Gastrocnemius medialis (tissue), 4 donors: ENCODE measurements around the gene KRTAP4-1. TPM values are rescaled to one million over a fixed set of nuclear protein-coding genes. Genes with fewer than 3 reads are reported as not detected.
"Not testable (repeated sequence)": the region's sequence is repeated elsewhere in the genome, so short reads cannot be mapped to it uniquely, and the experiment has no call there.

Experiments
- ATAC-seq, 2 donors: fragments of 150-250 bp; one replicate each; pipeline ENCODE4 v1.9.1; 2016
- DNase-seq, 2 donors: peaks; one replicate each; pipeline ENCODE4 v3.0.0-alpha.2; 2019
- H3K27ac ChIP-seq, 4 donors: fragments of 200-600 bp; sonication (generic); 1 replicate in 1 of 4; 2 replicates in 3 of 4; pipeline ENCODE4 v1.5.1; 2016 to 2018; ENCODE audit warnings: mild to moderate bottlenecking in 2 of 4, moderate library complexity in 1 of 4
- H3K27me3 ChIP-seq, 3 donors: fragments of 200-600 bp; sonication (generic) in 2 of 3; 1 replicate in 1 of 3; 2 replicates in 2 of 3; pipeline versions ENCODE4 v1.5.1 to v1.6.0; 2016 to 2019; ENCODE audit warnings: mild to moderate bottlenecking in 1 of 3, moderate library complexity in 1 of 3
- H3K36me3 ChIP-seq, 2 donors: fragments of 200-600 bp; sonication (generic) in 1 of 2; one replicate each; pipeline ENCODE4 v1.5.1; 2017 to 2018
- H3K4me1 ChIP-seq, 2 donors: fragments of 200-600 bp; sonication (generic) in 1 of 2; one replicate each; pipeline ENCODE4 v1.5.1; 2016 to 2017; ENCODE audit warnings: mild to moderate bottlenecking in 2 of 2
- H3K4me3 ChIP-seq, 4 donors: fragments of 200-600 bp; sonication (generic) in 3 of 4; 1 replicate in 1 of 4; 2 replicates in 3 of 4; pipeline ENCODE4 v1.5.1; 2016 to 2019; ENCODE audit warnings: mild to moderate bottlenecking in 2 of 4
- H3K9me3 ChIP-seq, 3 donors: fragments of 200-600 bp; sonication (generic) in 2 of 3; 1 replicate in 1 of 3; 2 replicates in 2 of 3; pipeline ENCODE4 v1.5.1; 2016 to 2019
- POLR2A ChIP-seq, 2 donors: fragments of 450-650 bp; IDR thresholded peaks; one replicate each; pipeline ENCODE4 v1.6.1; 2017; ENCODE audit warnings: antibody characterized with exemption in 2 of 2, mild to moderate bottlenecking in 2 of 2, moderate library complexity in 2 of 2
- in situ Hi-C, 4 donors: fragments of 200-750 bp; cut with MboI; loops; one replicate each; pipeline versions ENCODE4 v1.15.0 to v1.8.0; 2017; ENCODE audit warnings: low sequenced_read_pairs in 4 of 4
- intact Hi-C: fragments of 100-400 bp; cut with DNase I; formaldehyde crosslinking; loops from one replicate; pipeline ENCODE4 v1.15.1; 2023; ENCODE audit warnings: low total_unique reads
- total RNA-seq, 4 donors: library from RNA; depleted of rRNA; stranded (reverse); fragments of >200 nt; gene quantifications; one replicate each; pipeline versions ENCODE4 v1.1.0 to v1.2.3, GENCODE V29; 2016
- TF ChIP-seq, protein P1 (sequence below), 5 experiments: fragments of 450-650 bp in 3 of 5; fragments of 200-600 bp in 2 of 5; sonication (generic) in 2 of 5; IDR thresholded peaks in 4 of 5; conservative IDR thresholded peaks in 1 of 5; 1 replicate in 4 of 5; 2 replicates in 1 of 5; pipeline ENCODE4 v1.5.1; 2016 to 2019; ENCODE audit warnings: antibody characterized with exemption in 5 of 5, mild to moderate bottlenecking in 3 of 5, moderate library complexity in 3 of 5

Gene KRTAP4-1
- not detected for total RNA-seq

DNA sequence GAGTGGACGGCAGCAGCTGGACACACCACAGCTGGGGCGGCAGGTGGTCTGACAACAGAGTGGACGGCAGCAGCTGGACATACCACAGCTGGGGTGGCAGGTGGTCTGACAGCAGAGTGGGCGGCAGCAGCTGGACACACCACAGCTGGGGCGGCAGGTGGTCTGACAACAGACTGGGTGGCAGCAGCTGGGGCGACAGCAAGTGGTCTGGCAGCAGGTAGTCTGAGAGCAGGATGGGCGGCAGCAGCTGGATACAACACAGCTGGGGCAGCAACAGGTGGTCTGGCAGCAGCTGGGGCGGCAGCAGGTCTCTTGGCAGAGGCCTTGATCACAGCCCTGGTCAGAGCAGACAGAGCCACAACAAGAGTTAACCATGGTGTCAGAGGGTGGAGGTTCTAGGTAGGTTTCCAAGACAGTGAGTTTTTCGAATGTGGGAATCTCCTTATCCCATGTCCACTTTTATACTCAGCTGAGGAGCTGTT, at the start of gene KRTAP4-1:
TSS of gene KRTAP4-1 (minus strand) at position 432 of the 482 bp plus-strand sequence. CDS start at position 375, 57 bp downstream.
- in situ Hi-C loops (loop anchor here in 1 of 4 donors (25.0 kb wide), 1 partner anchor 97 kb away; the partner anchor contains the start of genes KRTAP4-7 and KRTAP4-8), intact Hi-C loops (no loop called here)
- H3K9me3 ChIP-seq = no peaks in the 10 kb centered on the region
- TF ChIP-seq, protein P1, sequence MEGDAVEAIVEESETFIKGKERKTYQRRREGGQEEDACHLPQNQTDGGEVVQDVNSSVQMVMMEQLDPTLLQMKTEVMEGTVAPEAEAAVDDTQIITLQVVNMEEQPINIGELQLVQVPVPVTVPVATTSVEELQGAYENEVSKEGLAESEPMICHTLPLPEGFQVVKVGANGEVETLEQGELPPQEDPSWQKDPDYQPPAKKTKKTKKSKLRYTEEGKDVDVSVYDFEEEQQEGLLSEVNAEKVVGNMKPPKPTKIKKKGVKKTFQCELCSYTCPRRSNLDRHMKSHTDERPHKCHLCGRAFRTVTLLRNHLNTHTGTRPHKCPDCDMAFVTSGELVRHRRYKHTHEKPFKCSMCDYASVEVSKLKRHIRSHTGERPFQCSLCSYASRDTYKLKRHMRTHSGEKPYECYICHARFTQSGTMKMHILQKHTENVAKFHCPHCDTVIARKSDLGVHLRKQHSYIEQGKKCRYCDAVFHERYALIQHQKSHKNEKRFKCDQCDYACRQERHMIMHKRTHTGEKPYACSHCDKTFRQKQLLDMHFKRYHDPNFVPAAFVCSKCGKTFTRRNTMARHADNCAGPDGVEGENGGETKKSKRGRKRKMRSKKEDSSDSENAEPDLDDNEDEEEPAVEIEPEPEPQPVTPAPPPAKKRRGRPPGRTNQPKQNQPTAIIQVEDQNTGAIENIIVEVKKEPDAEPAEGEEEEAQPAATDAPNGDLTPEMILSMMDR (IDR thresholded peaks at IDR 0.05 in 4 of 5, conservative IDR thresholded peaks at IDR 0.05 in 1 of 5) = no peak
- TF ChIP-seq POLR2A (IDR thresholded peaks at IDR 0.05) = no peak
- H3K4me3 ChIP-seq = no peak within 1 kb of the TSS
- no peak within 1 kb of the TSS for H3K27ac ChIP-seq
- H3K27me3 ChIP-seq = no peaks in the 10 kb centered on the region
- H3K4me1 ChIP-seq = no peaks in the 10 kb centered on the region
- DNase-seq (no peak), ATAC-seq (no peak)
- no peaks in the 10 kb centered on the region for H3K36me3 ChIP-seq

GRCh38 chr17:41232399-41233105, 47.8 kb upstream of the KRTAP4-1 start, which contains the start of gene KRTAP9-3:
Gene KRTAP9-3, plus strand, starts transcription at chr17:41232449. Its CDS starts 53 bp downstream, at chr17:41232502.
- H3K9me3 ChIP-seq, DNase-seq, in situ Hi-C loops, ATAC-seq, H3K4me1 ChIP-seq, H3K27me3 ChIP-seq, H3K27ac ChIP-seq, intact Hi-C loops, H3K36me3 ChIP-seq, H3K4me3 ChIP-seq: not testable (repeated sequence)

GRCh38 chr17:41231731-41232130, 47.0 kb upstream of the KRTAP4-1 start:
- Histone ChIP-seq H3K4me1 (no peaks in the 10 kb centered on the region), H3K9me3 (no peaks in the 10 kb centered on the region), H3K36me3 (no peaks in the 10 kb centered on the region), H3K4me3 (no peak overlapping the region), H3K27ac (no peak overlapping the region), H3K27me3 (peaks cover 0 to 5% (median 4%) of the 10 kb centered on the region in 3 donors)
- no peak for TF ChIP-seq POLR2A (IDR thresholded peaks at IDR 0.05)
- TF ChIP-seq, protein P1 (IDR thresholded peaks at IDR 0.05 in 4 of 5, conservative IDR thresholded peaks at IDR 0.05 in 1 of 5) = no peak
- no peak for DNase-seq
- in situ Hi-C loops = no loop called here
- intact Hi-C loops = no loop called here
- ATAC-seq = no peak

DNA sequence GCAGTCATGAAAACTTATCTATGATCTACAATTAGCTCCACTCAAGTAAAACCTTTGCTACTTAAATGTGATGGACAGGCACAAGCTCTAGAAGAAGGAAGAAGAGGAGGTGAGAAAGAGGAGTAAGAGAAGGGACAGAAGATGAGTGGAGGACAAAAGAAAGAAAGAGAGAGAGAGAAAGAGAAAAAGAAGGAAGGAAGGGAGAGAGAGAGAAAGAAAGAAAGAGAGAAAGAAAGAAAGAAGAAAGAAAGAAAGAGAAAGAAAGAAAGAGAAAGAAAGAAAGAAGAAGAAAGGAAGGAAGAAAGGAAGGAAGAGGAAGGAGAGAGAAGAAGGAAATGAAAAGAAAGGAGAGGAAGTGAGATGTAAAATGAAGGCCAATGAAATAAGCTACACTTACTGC, 45.4 kb upstream of the KRTAP4-1 start:
- H3K27ac ChIP-seq = no peak overlapping the region
- H3K27me3 ChIP-seq = peaks cover 0 to 5% (median 4%) of the 10 kb centered on the region in 3 donors
- no peak overlapping the region for H3K4me3 ChIP-seq
- H3K9me3 ChIP-seq = no peaks in the 10 kb centered on the region
- TF ChIP-seq POLR2A (IDR thresholded peaks at IDR 0.05) = no peak
- TF ChIP-seq, protein P1 (IDR thresholded peaks at IDR 0.05 in 4 of 5, conservative IDR thresholded peaks at IDR 0.05 in 1 of 5) = no peak
- intact Hi-C loops = no loop called here
- DNase-seq (no peak), ATAC-seq (no peak)
- no peaks in the 10 kb centered on the region for H3K36me3 ChIP-seq
- no peaks in the 10 kb centered on the region for H3K4me1 ChIP-seq
- in situ Hi-C loops = no loop called here

DNA sequence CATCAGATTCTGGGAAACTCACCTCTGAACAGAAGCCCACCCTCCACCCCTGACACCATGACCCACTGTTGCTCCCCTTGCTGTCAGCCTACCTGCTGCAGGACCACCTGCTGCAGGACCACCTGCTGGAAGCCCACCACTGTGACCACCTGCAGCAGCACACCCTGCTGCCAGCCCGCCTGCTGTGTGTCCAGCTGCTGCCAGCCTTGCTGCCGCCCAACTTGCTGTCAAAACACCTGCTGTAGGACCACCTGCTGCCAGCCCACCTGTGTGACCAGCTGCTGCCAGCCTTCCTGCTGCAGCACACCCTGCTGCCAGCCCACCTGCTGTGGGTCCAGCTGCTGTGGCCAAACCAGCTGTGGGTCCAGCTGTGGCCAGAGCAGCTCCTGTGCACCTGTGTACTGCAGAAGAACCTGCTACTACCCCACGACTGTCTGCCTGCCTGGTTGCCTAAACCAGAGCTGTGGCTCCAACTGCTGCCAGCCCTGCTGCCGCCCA, 41.9 kb upstream of the KRTAP4-1 start, which contains the start of gene KRTAP9-2:
TSS of gene KRTAP9-2 (plus strand) at position 51 of the 498 bp plus-strand sequence. CDS start at position 58, 7 bp downstream.
- H3K27me3 ChIP-seq, ATAC-seq, in situ Hi-C loops, H3K27ac ChIP-seq, intact Hi-C loops, H3K9me3 ChIP-seq, DNase-seq, H3K36me3 ChIP-seq, H3K4me3 ChIP-seq, H3K4me1 ChIP-seq: not testable (repeated sequence)
